ENCODE measurements around the gene PUM1. TPM values are rescaled to one million over a fixed set of nuclear protein-coding genes. Genes with fewer than 3 reads are reported as not detected.

PUM1 gene
- total and polyA plus RNA-seq, 10 of the 15 experiments (the other 5 are each of a cell fraction or from before 2014, with no cell fraction given): 21.4 to 75.3 (median 42.4) TPM

DNA sequence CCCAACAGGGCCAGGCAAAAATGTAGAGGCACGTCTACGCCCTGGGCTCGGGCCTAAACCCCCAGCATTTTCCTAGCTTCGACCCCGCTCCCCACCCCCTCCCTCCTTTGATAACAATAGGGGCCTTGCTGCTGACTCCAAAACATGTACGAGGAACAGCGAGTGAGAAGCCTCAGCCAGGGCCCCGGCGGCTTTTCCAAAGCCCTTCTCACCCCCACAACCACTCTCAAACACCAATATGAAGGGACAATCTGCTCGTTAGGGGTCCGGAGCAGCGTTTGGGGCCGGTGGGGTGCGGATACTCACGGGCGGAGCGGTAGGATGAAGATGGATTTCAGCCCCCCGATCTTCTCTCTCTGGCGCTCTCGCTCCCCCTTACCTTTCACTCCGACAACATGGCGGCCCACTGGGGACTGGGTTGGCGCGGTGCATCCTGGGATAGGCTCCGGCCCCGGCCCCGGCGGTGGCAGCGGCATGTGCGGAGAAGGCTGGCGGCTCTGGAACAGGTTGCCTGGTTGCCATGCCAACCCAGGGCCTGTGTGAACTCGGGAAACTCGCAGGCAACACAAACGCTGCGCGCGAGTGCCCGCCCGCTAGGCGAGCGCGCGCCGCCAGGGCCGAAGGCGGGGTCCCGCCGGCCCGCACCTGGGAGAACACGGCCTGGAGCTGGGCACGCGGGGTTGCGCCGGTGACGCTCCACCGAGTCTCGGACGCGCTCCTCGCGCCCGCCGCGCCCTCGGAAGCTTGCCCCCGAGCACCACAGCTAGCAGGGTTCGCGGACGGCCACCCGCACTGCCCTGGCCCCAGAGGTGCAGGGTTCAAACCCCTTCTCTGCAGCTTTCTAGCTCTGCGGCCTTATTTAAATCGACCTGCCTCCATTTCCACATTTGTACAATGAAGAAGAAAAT is at the start of gene PUM1 (continued):
- TF ChIP-seq ETV6 (conservative IDR thresholded peaks at IDR 0.05 in 1 of 2, IDR thresholded peaks at IDR 0.05 in 1 of 2; ENCODE audit: borderline replicate concordance in 1 of 2, low read depth in 1 of 2) (no peak; a peak in 1 of 4 replicates), MXI1 (IDR thresholded peaks at IDR 0.05; ENCODE audit: low read depth, low read length) (peak; percentile 98), CBFB (IDR thresholded peaks at IDR 0.05; ENCODE audit: low read depth) (peak; percentile 51; the same call in 1 of the 2 replicates), MEF2A (IDR thresholded peaks at IDR 0.05; ENCODE audit: insufficient read depth, low read depth, low read length) (no peak), BCL11A (IDR thresholded peaks at IDR 0.05; ENCODE audit: low read depth, low read length) (0 out of 2 replicates have a peak, but pooled peaks have one; percentile 7), TARDBP (IDR thresholded peaks at IDR 0.05; ENCODE audit: borderline replicate concordance) (no peak), RFX5 (IDR thresholded peaks at IDR 0.05; ENCODE audit: low read depth, low read length) (peak; percentile 82), TBL1XR1 (IDR thresholded peaks at IDR 0.05; ENCODE audit: low read depth, low read length) (no peak), BHLHE40 (IDR thresholded peaks at IDR 0.05; ENCODE audit: borderline replicate concordance in 1 of 2, low read depth in 2 of 2, low read length in 1 of 2) (peak; percentile 89 to 95), ASH2L (IDR thresholded peaks at IDR 0.05; ENCODE audit: borderline replicate concordance, low read depth) (peak; percentile 72; the same call in 1 of the 2 replicates), MYC (IDR thresholded peaks at IDR 0.05; ENCODE audit: insufficient read depth, insufficient read length, insufficient replicate concordance, low read length, severe bottlenecking) (peak; percentile 24), NR2C1 (IDR thresholded peaks at IDR 0.05) (0 out of 2 replicates have a peak, but pooled peaks have one; percentile 26), NFYA (IDR thresholded peaks at IDR 0.05; ENCODE audit: borderline replicate concordance, low read depth, low read length) (no peak), NFYB (IDR thresholded peaks at IDR 0.05; ENCODE audit: insufficient read depth, low read depth, low read length) (peak; percentile 46; the same call in 1 of the 2 replicates)
- TF ChIP-seq, protein P1, sequence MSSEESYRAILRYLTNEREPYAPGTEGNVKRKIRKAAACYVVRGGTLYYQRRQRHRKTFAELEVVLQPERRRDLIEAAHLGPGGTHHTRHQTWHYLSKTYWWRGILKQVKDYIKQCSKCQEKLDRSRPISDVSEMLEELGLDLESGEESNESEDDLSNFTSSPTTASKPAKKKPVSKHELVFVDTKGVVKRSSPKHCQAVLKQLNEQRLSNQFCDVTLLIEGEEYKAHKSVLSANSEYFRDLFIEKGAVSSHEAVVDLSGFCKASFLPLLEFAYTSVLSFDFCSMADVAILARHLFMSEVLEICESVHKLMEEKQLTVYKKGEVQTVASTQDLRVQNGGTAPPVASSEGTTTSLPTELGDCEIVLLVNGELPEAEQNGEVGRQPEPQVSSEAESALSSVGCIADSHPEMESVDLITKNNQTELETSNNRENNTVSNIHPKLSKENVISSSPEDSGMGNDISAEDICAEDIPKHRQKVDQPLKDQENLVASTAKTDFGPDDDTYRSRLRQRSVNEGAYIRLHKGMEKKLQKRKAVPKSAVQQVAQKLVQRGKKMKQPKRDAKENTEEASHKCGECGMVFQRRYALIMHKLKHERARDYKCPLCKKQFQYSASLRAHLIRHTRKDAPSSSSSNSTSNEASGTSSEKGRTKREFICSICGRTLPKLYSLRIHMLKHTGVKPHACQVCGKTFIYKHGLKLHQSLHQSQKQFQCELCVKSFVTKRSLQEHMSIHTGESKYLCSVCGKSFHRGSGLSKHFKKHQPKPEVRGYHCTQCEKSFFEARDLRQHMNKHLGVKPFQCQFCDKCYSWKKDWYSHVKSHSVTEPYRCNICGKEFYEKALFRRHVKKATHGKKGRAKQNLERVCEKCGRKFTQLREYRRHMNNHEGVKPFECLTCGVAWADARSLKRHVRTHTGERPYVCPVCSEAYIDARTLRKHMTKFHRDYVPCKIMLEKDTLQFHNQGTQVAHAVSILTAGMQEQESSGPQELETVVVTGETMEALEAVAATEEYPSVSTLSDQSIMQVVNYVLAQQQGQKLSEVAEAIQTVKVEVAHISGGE (CRISPR knock-in tag; IDR thresholded peaks at IDR 0.05): no peak
- TF ChIP-seq, protein P2, sequence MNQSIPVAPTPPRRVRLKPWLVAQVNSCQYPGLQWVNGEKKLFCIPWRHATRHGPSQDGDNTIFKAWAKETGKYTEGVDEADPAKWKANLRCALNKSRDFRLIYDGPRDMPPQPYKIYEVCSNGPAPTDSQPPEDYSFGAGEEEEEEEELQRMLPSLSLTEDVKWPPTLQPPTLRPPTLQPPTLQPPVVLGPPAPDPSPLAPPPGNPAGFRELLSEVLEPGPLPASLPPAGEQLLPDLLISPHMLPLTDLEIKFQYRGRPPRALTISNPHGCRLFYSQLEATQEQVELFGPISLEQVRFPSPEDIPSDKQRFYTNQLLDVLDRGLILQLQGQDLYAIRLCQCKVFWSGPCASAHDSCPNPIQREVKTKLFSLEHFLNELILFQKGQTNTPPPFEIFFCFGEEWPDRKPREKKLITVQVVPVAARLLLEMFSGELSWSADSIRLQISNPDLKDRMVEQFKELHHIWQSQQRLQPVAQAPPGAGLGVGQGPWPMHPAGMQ (IDR thresholded peaks at IDR 0.05; ENCODE audit: borderline replicate concordance): no peak
- TF ChIP-seq, protein P3, sequence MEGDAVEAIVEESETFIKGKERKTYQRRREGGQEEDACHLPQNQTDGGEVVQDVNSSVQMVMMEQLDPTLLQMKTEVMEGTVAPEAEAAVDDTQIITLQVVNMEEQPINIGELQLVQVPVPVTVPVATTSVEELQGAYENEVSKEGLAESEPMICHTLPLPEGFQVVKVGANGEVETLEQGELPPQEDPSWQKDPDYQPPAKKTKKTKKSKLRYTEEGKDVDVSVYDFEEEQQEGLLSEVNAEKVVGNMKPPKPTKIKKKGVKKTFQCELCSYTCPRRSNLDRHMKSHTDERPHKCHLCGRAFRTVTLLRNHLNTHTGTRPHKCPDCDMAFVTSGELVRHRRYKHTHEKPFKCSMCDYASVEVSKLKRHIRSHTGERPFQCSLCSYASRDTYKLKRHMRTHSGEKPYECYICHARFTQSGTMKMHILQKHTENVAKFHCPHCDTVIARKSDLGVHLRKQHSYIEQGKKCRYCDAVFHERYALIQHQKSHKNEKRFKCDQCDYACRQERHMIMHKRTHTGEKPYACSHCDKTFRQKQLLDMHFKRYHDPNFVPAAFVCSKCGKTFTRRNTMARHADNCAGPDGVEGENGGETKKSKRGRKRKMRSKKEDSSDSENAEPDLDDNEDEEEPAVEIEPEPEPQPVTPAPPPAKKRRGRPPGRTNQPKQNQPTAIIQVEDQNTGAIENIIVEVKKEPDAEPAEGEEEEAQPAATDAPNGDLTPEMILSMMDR (IDR thresholded peaks at IDR 0.05 in 2 of 3, conservative IDR thresholded peaks at IDR 0.05 in 1 of 3; ENCODE audit: control insufficient read depth in 2 of 3, extremely low read depth in 1 of 3, insufficient read depth in 1 of 3, low read depth in 3 of 3, low read length in 3 of 3): no peak; a peak in 1 of 6 replicates
- TF ChIP-seq, protein P4, sequence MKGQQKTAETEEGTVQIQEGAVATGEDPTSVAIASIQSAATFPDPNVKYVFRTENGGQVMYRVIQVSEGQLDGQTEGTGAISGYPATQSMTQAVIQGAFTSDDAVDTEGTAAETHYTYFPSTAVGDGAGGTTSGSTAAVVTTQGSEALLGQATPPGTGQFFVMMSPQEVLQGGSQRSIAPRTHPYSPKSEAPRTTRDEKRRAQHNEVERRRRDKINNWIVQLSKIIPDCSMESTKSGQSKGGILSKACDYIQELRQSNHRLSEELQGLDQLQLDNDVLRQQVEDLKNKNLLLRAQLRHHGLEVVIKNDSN (IDR thresholded peaks at IDR 0.05; ENCODE audit: borderline replicate concordance, extremely low read length, insufficient read depth, low read depth, low read length): no peak

Measured in GM12878 (cell line).